Karpas-422 (cell line): ENCODE results near the gene PHOX2A. TPM values are rescaled to one million over a fixed set of nuclear protein-coding genes. Genes with fewer than 3 reads are reported as not detected.

Experiments used
- DNase-seq: peaks from one replicate; pipeline ENCODE4 v3.0.0-alpha.2; 2015
- H2AFZ ChIP-seq: fragments of 200-600 bp; sonication (generic); 2 replicates; pipeline ENCODE4 v1.6.1; 2014; ENCODE audit warnings: antibody characterized with exemption, low read length, mixed read lengths
- H3K27ac ChIP-seq: fragments of 200-600 bp; sonication (generic); 2 replicates; pipeline ENCODE4 v1.5.1; 2014; ENCODE audit warnings: mild to moderate bottlenecking, low read length, moderate library complexity
- H3K27me3 ChIP-seq: fragments of 200-600 bp; sonication (generic); 2 replicates; pipeline ENCODE4 v1.6.1; 2014; ENCODE audit warnings: low read length, mixed read lengths
- H3K36me3 ChIP-seq: fragments of 200-600 bp; sonication (generic); 2 replicates; pipeline ENCODE4 v1.6.1; 2014; ENCODE audit warnings: low read length, mixed read lengths; ENCODE audit not compliant: insufficient read depth
- H3K4me1 ChIP-seq: fragments of 200-600 bp; sonication (generic); 2 replicates; pipeline ENCODE4 v1.6.1; 2014; ENCODE audit warnings: mild to moderate bottlenecking, low read length, mixed read lengths
- H3K4me2 ChIP-seq: fragments of 200-600 bp; sonication (generic); 2 replicates; pipeline ENCODE4 v1.6.1; 2014; ENCODE audit warnings: low read length, low read depth, mild to moderate bottlenecking; ENCODE audit not compliant: poor library complexity, severe bottlenecking
- H3K4me3 ChIP-seq: fragments of 200-600 bp; sonication (generic); 2 replicates; pipeline ENCODE4 v1.5.1; 2014; ENCODE audit warnings: mild to moderate bottlenecking, antibody characterized with exemption, low read length, mixed read lengths
- H3K79me2 ChIP-seq: fragments of 200-600 bp; sonication (generic); 2 replicates; pipeline ENCODE4 v1.6.1; 2014; ENCODE audit warnings: mild to moderate bottlenecking, low read length, mixed read lengths
- H3K9ac ChIP-seq: fragments of 200-600 bp; sonication (generic); 2 replicates; pipeline ENCODE4 v1.6.0; 2014; ENCODE audit warnings: low read length
- H3K9me2 ChIP-seq: fragments of 200-600 bp; sonication (generic), shearing (Covaris generic); replicated peaks from 2 replicates; pipeline ENCODE4 v1.6.0; 2014; ENCODE audit warnings: mild to moderate bottlenecking, low read length, moderate library complexity; ENCODE audit not compliant: insufficient read depth
- H3K9me3 ChIP-seq: fragments of 300-700, 200-600 bp; sonication (generic); 2 replicates; pipeline ENCODE4 v1.6.1; 2014; ENCODE audit warnings: low read length, mixed read lengths
- H4K20me1 ChIP-seq: fragments of 200-600 bp; sonication (generic); 2 replicates; pipeline ENCODE4 v1.6.1; 2014; ENCODE audit warnings: mild to moderate bottlenecking, antibody characterized with exemption, low read length, low read depth; ENCODE audit not compliant: insufficient read depth
- total RNA-seq: library from RNA; depleted of rRNA; stranded (reverse); fragments of >200 nt; shearing (Covaris generic); gene quantifications from 2 replicates; pipeline ENCODE4 v1.2.3, GENCODE V29; 2014; ENCODE audit warnings: low replicate concordance

The PHOX2A gene
- total RNA-seq, 1 experiment from 2014 or later, result not detected

GRCh38 chr11:72245263-72245816, 1.4 kb upstream of the PHOX2A start:
- Histone ChIP-seq H3K79me2 (no peaks in the 10 kb centered on the region), H4K20me1 (no peaks in the 10 kb centered on the region), H2AFZ (no peak overlapping the region), H3K9me3 (no peaks in the 10 kb centered on the region), H3K36me3 (no peaks in the 10 kb centered on the region), H3K9me2 (no peaks in the 10 kb centered on the region), H3K27me3 (no peaks in the 10 kb centered on the region), H3K4me1 (no peaks in the 10 kb centered on the region), H3K9ac (no peak overlapping the region), H3K4me3 (no peak overlapping the region), H3K27ac (no peak overlapping the region), H3K4me2 (no peak overlapping the region)
- no peak for DNase-seq

- H4K20me1 ChIP-seq, result no peaks in the 10 kb centered on the region
- DNase-seq, result no peak
- no peak overlapping the region for H3K9ac ChIP-seq
- no peaks in the 10 kb centered on the region for H3K27me3 ChIP-seq
- H3K9me3 ChIP-seq, result no peaks in the 10 kb centered on the region
- no peaks in the 10 kb centered on the region for H3K79me2 ChIP-seq
- no peaks in the 10 kb centered on the region for H3K4me1 ChIP-seq
- no peak overlapping the region for H3K4me2 ChIP-seq
- H3K36me3 ChIP-seq, result no peaks in the 10 kb centered on the region
- no peak overlapping the region for H2AFZ ChIP-seq
- H3K4me3 ChIP-seq, result no peak overlapping the region
- no peaks in the 10 kb centered on the region for H3K9me2 ChIP-seq
- no peak overlapping the region for H3K27ac ChIP-seq
These were observed 636 bp upstream of the PHOX2A start for GRCh38 chr11:72244361-72245262.

- no peaks in the 10 kb centered on the region for H3K9me2 ChIP-seq
- no peak for DNase-seq
- no peak overlapping the region for H3K4me3 ChIP-seq
- peaks cover 6% of the 10 kb centered on the region; the same call in 1 of the 2 replicates for H4K20me1 ChIP-seq
- no peak overlapping the region for H3K4me2 ChIP-seq
- H3K9me3 ChIP-seq, result no peaks in the 10 kb centered on the region
- no peak overlapping the region for H3K27ac ChIP-seq
- 0 out of 2 replicates have a peak, but pooled peaks cover 1% of the 10 kb centered on the region for H3K36me3 ChIP-seq
- H3K9ac ChIP-seq, result no peak overlapping the region
- H3K27me3 ChIP-seq, result no peaks in the 10 kb centered on the region
- H3K79me2 ChIP-seq, result no peaks in the 10 kb centered on the region
- no peaks in the 10 kb centered on the region for H3K4me1 ChIP-seq
- H2AFZ ChIP-seq, result no peak overlapping the region
These were observed 560 bp downstream of the PHOX2A start for GRCh38 chr11:72243173-72244059.

GRCh38 chr11:72242141-72242540, 1.8 kb downstream of the PHOX2A start:
- H3K9me2 ChIP-seq, result no peaks in the 10 kb centered on the region
- no peaks in the 10 kb centered on the region for H3K27me3 ChIP-seq
- H3K9ac ChIP-seq, result no peak overlapping the region
- no peak overlapping the region for H3K4me2 ChIP-seq
- H3K27ac ChIP-seq, result no peak overlapping the region
- no peaks in the 10 kb centered on the region for H3K4me1 ChIP-seq
- H3K9me3 ChIP-seq, result no peaks in the 10 kb centered on the region
- no peak overlapping the region for H3K4me3 ChIP-seq
- H4K20me1 ChIP-seq, result peaks cover 8% of the 10 kb centered on the region; the same call in 1 of the 2 replicates
- 0 out of 2 replicates have a peak, but pooled peaks cover 3% of the 10 kb centered on the region for H3K36me3 ChIP-seq
- no peak for DNase-seq
- no peaks in the 10 kb centered on the region for H3K79me2 ChIP-seq
- no peak overlapping the region for H2AFZ ChIP-seq

- DNase-seq, result no peak
- Histone ChIP-seq H3K4me2 (no peak overlapping the region), H3K27me3 (no peaks in the 10 kb centered on the region), H3K9me2 (no peaks in the 10 kb centered on the region), H3K9me3 (no peaks in the 10 kb centered on the region), H3K9ac (no peak overlapping the region), H4K20me1 (peaks cover 8% of the 10 kb centered on the region; the same call in 1 of the 2 replicates), H3K4me1 (no peaks in the 10 kb centered on the region), H2AFZ (no peak overlapping the region), H3K4me3 (no peak overlapping the region), H3K79me2 (no peaks in the 10 kb centered on the region), H3K36me3 (0 out of 2 replicates have a peak, but pooled peaks cover 3% of the 10 kb centered on the region), H3K27ac (no peak overlapping the region)
These were observed 2.6 kb downstream of the PHOX2A start for GRCh38 chr11:72241291-72241781.

- Histone ChIP-seq H3K4me2 (no peak overlapping the region), H3K36me3 (0 out of 2 replicates have a peak, but pooled peaks cover 5% of the 10 kb centered on the region), H3K9ac (no peak overlapping the region), H4K20me1 (peaks cover 8% of the 10 kb centered on the region; the same call in 1 of the 2 replicates), H3K4me1 (no peaks in the 10 kb centered on the region), H3K9me3 (no peaks in the 10 kb centered on the region), H3K4me3 (no peak overlapping the region), H3K79me2 (no peaks in the 10 kb centered on the region), H2AFZ (no peak overlapping the region), H3K27me3 (no peaks in the 10 kb centered on the region), H3K27ac (no peak overlapping the region), H3K9me2 (no peaks in the 10 kb centered on the region)
- peak; percentile 59 for DNase-seq
These were observed 3.3 kb downstream of the PHOX2A start for GRCh38 chr11:72240461-72241290.

GRCh38 chr11:72239849-72240460, 4.0 kb downstream of the PHOX2A start:
- Histone ChIP-seq H3K9ac (no peak overlapping the region), H3K27ac (no peak overlapping the region), H4K20me1 (peaks cover 8% of the 10 kb centered on the region; the same call in 1 of the 2 replicates), H3K9me3 (no peaks in the 10 kb centered on the region), H3K4me1 (no peaks in the 10 kb centered on the region), H3K4me2 (no peak overlapping the region), H2AFZ (no peak overlapping the region), H3K27me3 (no peaks in the 10 kb centered on the region), H3K4me3 (no peak overlapping the region), H3K79me2 (no peaks in the 10 kb centered on the region), H3K9me2 (no peaks in the 10 kb centered on the region), H3K36me3 (0 out of 2 replicates have a peak, but pooled peaks cover 5% of the 10 kb centered on the region)
- DNase-seq, result no peak
